Adrenal gland (tissue), 12 donors: ENCODE results near the gene DNAJC1. TPM values are rescaled to one million over a fixed set of nuclear protein-coding genes. Genes with fewer than 3 reads are reported as not detected.
"Not testable (repeated sequence)": the region's sequence is repeated elsewhere in the genome, so short reads cannot be mapped to it uniquely, and the experiment has no call there.

Experiments
- DNase-seq, 7 donors: peaks; one replicate each; pipeline ENCODE4 v3.0.0-alpha.2; 2019 to 2020
- H3K27ac ChIP-seq, 5 donors: fragments of 200-600 bp; sonication (generic) in 4 of 5; 1 replicate in 3 of 5; 2 replicates in 2 of 5; pipeline versions ENCODE4 v1.5.1 to v1.8.0; 2016 to 2020; ENCODE audit warnings: mild to moderate bottlenecking in 1 of 5
- H3K27me3 ChIP-seq: fragments of 200-600 bp; 2 replicates; pipeline ENCODE4 v1.8.0; 2021
- H3K36me3 ChIP-seq, 2 donors: fragments of 200-600 bp; replicated peaks in 1 of 2; 1 replicate in 1 of 2; 2 replicates in 1 of 2; pipeline versions ENCODE4 v1.5.1 to v1.8.0; 2018 to 2022
- H3K4me1 ChIP-seq, 2 donors: fragments of 200-600 bp; replicated peaks in 1 of 2; 1 replicate in 1 of 2; 2 replicates in 1 of 2; pipeline versions ENCODE4 v1.5.1 to v1.8.0; 2018 to 2021
- H3K4me3 ChIP-seq, 4 donors: fragments of 200-600 bp; sonication (generic) in 3 of 4; one replicate each; pipeline ENCODE4 v1.5.1; 2016 to 2018
- H3K9me3 ChIP-seq, 3 donors: fragments of 200-600 bp; sonication (generic) in 1 of 3; replicated peaks in 1 of 3; 1 replicate in 2 of 3; 2 replicates in 1 of 3; pipeline versions ENCODE4 v1.5.1 to v1.8.0; 2016 to 2021
- CTCF ChIP-seq, 6 experiments: fragments of 450-650 bp in 4 of 6; fragments of 200-600 bp in 2 of 6; sonication (generic) in 1 of 6; IDR thresholded peaks; 1 replicate in 5 of 6; 2 replicates in 1 of 6; pipeline versions ENCODE4 v1.5.1 to v1.8.0; 2016 to 2021; ENCODE audit warnings: antibody characterized with exemption in 6 of 6, mild to moderate bottlenecking in 2 of 6, moderate library complexity in 1 of 6
- POLR2A ChIP-seq, 2 donors: fragments of 450-650 bp; IDR thresholded peaks; one replicate each; pipeline ENCODE4 v1.6.1; 2017; ENCODE audit warnings: antibody characterized with exemption in 2 of 2, mild to moderate bottlenecking in 2 of 2, moderate library complexity in 1 of 2
- WGBS, 4 donors: extraction: QIAGEN DNeasy Blood & Tissue Kit in 2 of 4; methylation state at CpG; one replicate each; pipeline versions ENCODE4 v1.1.5 to v1.1.7; 2013 to 2017; 5-methylcytosine and 5-hydroxymethylcytosine counted together
- intact Hi-C, 2 donors: fragments of 100-400 bp; cut with DNase I; formaldehyde crosslinking; loops; one replicate each; pipeline versions ENCODE4 v1.14.1 to v1.15.0; 2022 to 2023
- polyA plus RNA-seq, 3 donors: library from polyadenylated mRNA; stranded (reverse); fragments of 200-250 nt in 2 of 3; fragments of 350-450 nt in 1 of 3; fragmentation: Illumina TruSeq in 1 of 3; extraction: RNeasy Lipid Tissue Mini Kit (QIAGEN cat#74804) in 1 of 3; gene quantifications; one replicate each; pipeline ENCODE4 v1.2.3, GENCODE V29; 2013 to 2014
- total RNA-seq, 9 donors: library from RNA; depleted of rRNA in 4 of 9; stranded (reverse); fragments of >200 nt in 4 of 9; fragments of 120-200 nt in 1 of 9; fragmentation: NEBNext Ultra II Directional in 1 of 9; extraction: Animal tissue kit (Norgen Biotek cat#: 25700) in 1 of 9; gene quantifications; one replicate each; pipeline versions ENCODE4 v1.1.0 to v1.2.4, GENCODE V29; 2013 to 2023
- donor health status: healthy with polysubstance abuse.
- donor health status: Bipolar disorder and iron deficiency.
- donor health status: DM: yes; HTN: yes; CAD: no.
- donor health status: DM: no; HTN: no; CAD: no.
- donor health status: DM: no; HTN: no; CAD: no.
- donor health status: DM: yes; HTN: yes; CAD: no.

DNAJC1 gene
- total and polyA plus RNA-seq, 12 donors: 11.0 to 84.4 (median 36.8) TPM

- no peak for DNase-seq
- H3K4me3 ChIP-seq: no peak overlapping the region
- no peak overlapping the region for H3K27ac ChIP-seq
- H3K4me1 ChIP-seq: no peaks in the 10 kb centered on the region
- intact Hi-C loops: no loop called here
- no peaks in the 10 kb centered on the region for H3K27me3 ChIP-seq
- no peaks in the 10 kb centered on the region for H3K9me3 ChIP-seq
- H3K36me3 ChIP-seq: no peaks in the 10 kb centered on the region
- TF ChIP-seq POLR2A (IDR thresholded peaks at IDR 0.05) (no peak), CTCF (IDR thresholded peaks at IDR 0.05) (no peak)
- 90 to 97% (median 93%) methylated on average over 1 of the region's 1 CpG for WGBS, 4 donors
Observed at GRCh38 chr10:21860718-21861117, 142.8 kb downstream of the DNAJC1 start.

- no peaks in the 10 kb centered on the region for H3K27me3 ChIP-seq
- H3K4me1 ChIP-seq: no peaks in the 10 kb centered on the region
- 43 to 93% (median 54%) methylated on average over 2 of the region's 2 CpGs for WGBS, 4 donors
- no peak for TF ChIP-seq POLR2A (IDR thresholded peaks at IDR 0.05)
- TF ChIP-seq CTCF (IDR thresholded peaks at IDR 0.05): no peak
- no peak for DNase-seq
- no peak overlapping the region for H3K27ac ChIP-seq
- no peak overlapping the region for H3K4me3 ChIP-seq
- intact Hi-C loops: no loop called here
- no peaks in the 10 kb centered on the region for H3K9me3 ChIP-seq
- no peaks in the 10 kb centered on the region for H3K36me3 ChIP-seq
Observed at GRCh38 chr10:21858455-21858854, 145.1 kb downstream of the DNAJC1 start.

GRCh38 chr10:21849607-21850006, 153.9 kb downstream of the DNAJC1 start:
- no peaks in the 10 kb centered on the region for H3K27me3 ChIP-seq
- H3K4me3 ChIP-seq: no peak overlapping the region
- no peak for DNase-seq
- TF ChIP-seq POLR2A (IDR thresholded peaks at IDR 0.05): no peak
- no peak for TF ChIP-seq CTCF (IDR thresholded peaks at IDR 0.05)
- no peak overlapping the region for H3K27ac ChIP-seq
- no peaks in the 10 kb centered on the region for H3K36me3 ChIP-seq
- 86 to 98% (median 96%) methylated on average over 1 of the region's 1 CpG for WGBS, 4 donors
- H3K9me3 ChIP-seq: peaks cover 0 to 12% (median 0%) of the 10 kb centered on the region in 3 donors
- intact Hi-C loops: no loop called here
- H3K4me1 ChIP-seq: no peaks in the 10 kb centered on the region

- no peak overlapping the region for H3K4me3 ChIP-seq
- H3K36me3 ChIP-seq: no peaks in the 10 kb centered on the region
- no peaks in the 10 kb centered on the region for H3K27me3 ChIP-seq
- no peak for DNase-seq
- WGBS, 4 donors: 94 to 100% (median 97%) methylated on average over 1 of the region's 1 CpG
- TF ChIP-seq CTCF (IDR thresholded peaks at IDR 0.05) (no peak), POLR2A (IDR thresholded peaks at IDR 0.05) (no peak)
- H3K9me3 ChIP-seq: no peaks in the 10 kb centered on the region
- intact Hi-C loops: no loop called here
- no peaks in the 10 kb centered on the region for H3K4me1 ChIP-seq
- H3K27ac ChIP-seq: no peak overlapping the region
Observed at GRCh38 chr10:21843645-21844044, 159.9 kb downstream of the DNAJC1 start.

GRCh38 chr10:21841273-21841672, 162.3 kb downstream of the DNAJC1 start:
- H3K27me3 ChIP-seq, H3K4me1 ChIP-seq, H3K4me3 ChIP-seq, H3K27ac ChIP-seq, DNase-seq, intact Hi-C loops, H3K36me3 ChIP-seq, H3K9me3 ChIP-seq: not testable (repeated sequence)
- 95 to 100% (median 98%) methylated on average over 1 to 2 of the region's 2 CpGs for WGBS, 4 donors

GRCh38 chr10:21837487-21837886, 166.0 kb downstream of the DNAJC1 start:
- H3K27me3 ChIP-seq, H3K27ac ChIP-seq, intact Hi-C loops, H3K9me3 ChIP-seq, H3K36me3 ChIP-seq, H3K4me1 ChIP-seq, DNase-seq, H3K4me3 ChIP-seq: not testable (repeated sequence)
- 97 to 98% methylated on average over 16 to 29 of the region's 29 CpGs; no CpG with 5 or more reads in 2 of the 4 donors for WGBS, 4 donors

GRCh38 chr10:21834574-21834973, 169.0 kb downstream of the DNAJC1 start:
- peaks cover 0 to 13% (median 0%) of the 10 kb centered on the region in 3 donors for H3K9me3 ChIP-seq
- H3K27me3 ChIP-seq, DNase-seq, H3K36me3 ChIP-seq, intact Hi-C loops, H3K4me1 ChIP-seq, H3K27ac ChIP-seq, H3K4me3 ChIP-seq: not testable (repeated sequence)
- 87 to 96% (median 95%) methylated on average over 4 to 10 of the region's 10 CpGs for WGBS, 4 donors
